A549 treated with CORT108297 at 1 μM for 4 hours (cell line): Measurements from ENCODE around the gene POU4F1. TPM values are rescaled to one million over a fixed set of nuclear protein-coding genes. Genes with fewer than 3 reads are reported as not detected.

Experiments
- total RNA-seq: library from RNA; stranded (reverse); fragments of 200-300 nt; extraction: Qiagen RNA extraction; gene quantifications from 5 replicates; pipeline ENCODE4 v1.2.3, GENCODE V29; 2022

POU4F1 gene, protein sequence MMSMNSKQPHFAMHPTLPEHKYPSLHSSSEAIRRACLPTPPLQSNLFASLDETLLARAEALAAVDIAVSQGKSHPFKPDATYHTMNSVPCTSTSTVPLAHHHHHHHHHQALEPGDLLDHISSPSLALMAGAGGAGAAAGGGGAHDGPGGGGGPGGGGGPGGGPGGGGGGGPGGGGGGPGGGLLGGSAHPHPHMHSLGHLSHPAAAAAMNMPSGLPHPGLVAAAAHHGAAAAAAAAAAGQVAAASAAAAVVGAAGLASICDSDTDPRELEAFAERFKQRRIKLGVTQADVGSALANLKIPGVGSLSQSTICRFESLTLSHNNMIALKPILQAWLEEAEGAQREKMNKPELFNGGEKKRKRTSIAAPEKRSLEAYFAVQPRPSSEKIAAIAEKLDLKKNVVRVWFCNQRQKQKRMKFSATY
- total RNA-seq: 0.67 to 1.0 TPM (median 1.0 TPM) in 5 replicates

DNA sequence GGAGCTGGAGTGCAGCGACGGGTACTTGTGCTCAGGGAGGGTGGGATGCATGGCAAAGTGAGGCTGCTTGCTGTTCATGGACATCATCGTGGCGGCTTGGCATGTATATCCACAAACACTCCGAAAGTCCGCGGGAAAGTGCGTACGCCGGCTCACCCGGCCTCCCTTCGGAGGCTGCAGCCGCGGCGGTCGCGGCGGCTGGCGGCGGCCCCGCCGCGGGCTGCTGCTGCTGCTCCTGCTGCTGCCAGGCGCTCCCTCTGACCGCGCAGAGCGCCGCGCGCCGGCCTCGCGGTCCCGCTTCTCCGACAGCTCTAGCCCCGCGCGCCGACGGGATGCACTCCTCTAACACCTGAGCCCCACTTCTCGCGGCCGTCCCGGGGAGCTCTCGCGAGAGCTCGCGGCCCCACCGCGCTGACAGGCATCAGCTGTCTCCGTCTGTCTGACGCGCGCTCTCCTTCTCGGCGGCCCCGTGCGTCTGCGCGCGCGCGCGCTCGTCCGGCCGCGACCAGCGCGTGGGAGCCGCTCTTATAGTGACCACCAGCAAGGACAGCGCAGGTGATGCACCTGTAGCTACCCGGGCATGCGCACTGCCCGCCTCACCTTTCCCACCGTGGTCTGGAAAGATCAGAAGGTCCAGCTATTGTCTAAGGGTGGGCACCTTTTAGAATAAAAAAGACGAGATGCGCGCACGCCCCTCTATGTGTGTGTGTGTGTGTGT is at the start of gene POU4F1:
Gene POU4F1 (minus strand): TSS at position 313 of the 718 bp plus-strand sequence. CDS start 226 bp downstream, at position 87.

Other genes with a start within 250 kb of the POU4F1 start
- gene OBI1, start 55.6 kb upstream of the POU4F1 start, total RNA-seq: 7.8 to 10.7 TPM (median 8.4 TPM) in 5 replicates